Keratinocyte (primary cell): ENCODE data around the gene SF3A1. TPM values are rescaled to one million over a fixed set of nuclear protein-coding genes. Genes with fewer than 3 reads are reported as not detected.

Experiments used
- DNase-seq: peaks from one replicate; pipeline ENCODE4 v3.0.0-alpha.2; 2011; ENCODE audit warnings: low read depth, missing footprints, low spot score
- FAIRE-seq: peaks from 2 replicates; lab custom pipeline; 2011; peaks lifted over from hg19 to GRCh38; lab: Jason Lieb, UNC
- H2AFZ ChIP-seq: 2 replicates; pipeline ENCODE4 v1.6.0; 2012; ENCODE audit warnings: low read length, control low read depth, inconsistent platforms; ENCODE audit not compliant: control insufficient read depth
- H3K27ac ChIP-seq: 2 replicates; pipeline ENCODE4 v1.5.1; 2011; ENCODE audit warnings: low read length; ENCODE audit not compliant: control insufficient read depth, insufficient read depth
- H3K27me3 ChIP-seq: 3 replicates; pipeline ENCODE4 v1.6.0; 2011; ENCODE audit warnings: low read length; ENCODE audit not compliant: control insufficient read depth, insufficient read depth; ENCODE audit errors: extremely low read depth
- H3K36me3 ChIP-seq, 2 experiments: 2 replicates in 1 of 2; 3 replicates in 1 of 2; pipeline ENCODE4 v1.5.1; 2011; ENCODE audit warnings: low read length in 2 of 2, mild to moderate bottlenecking in 1 of 2; ENCODE audit not compliant: control insufficient read depth in 2 of 2, insufficient read depth in 2 of 2; ENCODE audit errors: extremely low read depth in 1 of 2
- H3K4me1 ChIP-seq: 3 replicates; pipeline ENCODE4 v1.5.1; 2011; ENCODE audit warnings: low read length; ENCODE audit not compliant: control insufficient read depth, insufficient read depth; ENCODE audit errors: extremely low read depth
- H3K4me2 ChIP-seq: 3 replicates; pipeline ENCODE4 v1.6.0; 2011; ENCODE audit warnings: low read depth, low read length; ENCODE audit not compliant: control insufficient read depth, insufficient read depth; ENCODE audit errors: extremely low read depth
- H3K4me3 ChIP-seq, 3 experiments: fragments of 200-600 bp in 1 of 3; sonication (generic) in 1 of 3; 2 replicates in 2 of 3; 3 replicates in 1 of 3; pipeline ENCODE4 v1.5.1; 2011 to 2016; ENCODE audit warnings: low read length in 3 of 3, mild to moderate bottlenecking in 3 of 3, control low read depth in 2 of 3, inconsistent platforms in 1 of 3, low read depth in 1 of 3, mixed read lengths in 1 of 3, mixed run types in 1 of 3, moderate library complexity in 1 of 3; ENCODE audit not compliant: control insufficient read depth in 2 of 3, insufficient read depth in 2 of 3; ENCODE audit errors: extremely low read depth in 1 of 3
- H3K79me2 ChIP-seq: 2 replicates; pipeline ENCODE4 v1.6.0; 2012; ENCODE audit warnings: low read length; ENCODE audit not compliant: control insufficient read depth, insufficient read depth
- H3K9ac ChIP-seq: 3 replicates; pipeline ENCODE4 v1.6.0; 2011; ENCODE audit warnings: low read length; ENCODE audit not compliant: control insufficient read depth, insufficient read depth; ENCODE audit errors: extremely low read depth
- H3K9me1 ChIP-seq: 3 replicates; pipeline ENCODE4 v1.6.0; 2011; ENCODE audit warnings: low read length; ENCODE audit not compliant: control insufficient read depth, insufficient read depth; ENCODE audit errors: extremely low read depth
- H3K9me3 ChIP-seq: 2 replicates; pipeline ENCODE4 v1.5.1; 2012; ENCODE audit warnings: low read depth, low read length; ENCODE audit not compliant: control insufficient read depth
- H4K20me1 ChIP-seq: 3 replicates; pipeline ENCODE4 v1.6.0; 2011; ENCODE audit warnings: low read length; ENCODE audit not compliant: control insufficient read depth, insufficient read depth; ENCODE audit errors: extremely low read depth
- CTCF ChIP-seq, 3 experiments: IDR thresholded peaks in 1 of 3; conservative IDR thresholded peaks in 1 of 3; optimal IDR thresholded peaks in 1 of 3; 2 replicates in 2 of 3; 3 replicates in 1 of 3; pipeline versions ENCODE3 to v1.5.1; 2011; ENCODE audit warnings: low read length in 3 of 3, mild to moderate bottlenecking in 3 of 3, moderate library complexity in 2 of 3, control low read depth in 1 of 3, inconsistent platforms in 1 of 3; ENCODE audit not compliant: insufficient read depth in 2 of 3; ENCODE audit errors: extremely low read depth in 1 of 3
- EZH2 ChIP-seq: IDR thresholded peaks from one replicate; pipeline ENCODE4 v1.6.1; 2012; ENCODE audit warnings: inconsistent platforms, mild to moderate bottlenecking, low read length, moderate library complexity
- dilution Hi-C: fragments of 300-500 bp; cut with MboI; formaldehyde crosslinking; loops from one replicate; pipeline ENCODE4 v1.7.0; 2020; ENCODE audit warnings: low sequenced_read_pairs; ENCODE audit not compliant: extremely low pct_ligation_motif_present
- polyA plus RNA-seq, 5 experiments: library from polyadenylated mRNA; depleted of rRNA in 3 of 5; stranded (reverse) in 3 of 5; stranded (forward) in 1 of 5; unstranded in 1 of 5; fragments of >200 nt; gene quantifications; 1 replicate in 1 of 5; 2 replicates in 3 of 5; 3 replicates in 1 of 5; pipeline versions ENCODE4 v1.2.1 to v1.2.3, GENCODE V29; 2011 to 2012; ENCODE audit warnings: missing spikeins in 2 of 5, low read depth in 1 of 5, low replicate concordance in 1 of 5

The SF3A1 gene
- polyA plus RNA-seq, 1 donor (not counting 4 experiments of a cell fraction or from before 2014, with no cell fraction given) = 34.2 TPM

- dilution Hi-C loops = no loop called here
- TF ChIP-seq CTCF (optimal IDR thresholded peaks at IDR 0.05 in 1 of 3, IDR thresholded peaks at IDR 0.05 in 1 of 3, conservative IDR thresholded peaks at IDR 0.05 in 1 of 3; ENCODE audit: extremely low read depth in 1 of 3, insufficient read depth in 2 of 3, low read length in 3 of 3) = no peak
- TF ChIP-seq EZH2 = no peak
- no peaks in the 10 kb centered on the region for H3K27me3 ChIP-seq
- no peak overlapping the region for H3K4me3 ChIP-seq
- H3K9me3 ChIP-seq = no peaks in the 10 kb centered on the region
- DNase-seq = no peak
- peaks cover 8% of the 10 kb centered on the region for H3K9me1 ChIP-seq
- no peak overlapping the region for H2AFZ ChIP-seq
- H3K27ac ChIP-seq = no peak overlapping the region
- H3K4me2 ChIP-seq = no peak overlapping the region
- H4K20me1 ChIP-seq = peaks cover 14% of the 10 kb centered on the region
- H3K36me3 ChIP-seq = peaks cover 20 to 24% of the 10 kb centered on the region in 2 experiments
- no peak for FAIRE-seq
- H3K4me1 ChIP-seq = peaks cover 48% of the 10 kb centered on the region
- H3K79me2 ChIP-seq = peaks cover 62% of the 10 kb centered on the region
- H3K9ac ChIP-seq = no peak overlapping the region
Observed at GRCh38 chr22:30315962-30316576, 40.6 kb downstream of the SF3A1 start.

GRCh38 chr22:30314915-30315314 is 41.8 kb downstream of the SF3A1 start:
- H3K9me3 ChIP-seq = no peaks in the 10 kb centered on the region
- no peaks in the 10 kb centered on the region for H3K27me3 ChIP-seq
- peaks cover 6% of the 10 kb centered on the region for H3K9me1 ChIP-seq
- peaks cover 14% of the 10 kb centered on the region for H4K20me1 ChIP-seq
- peak overlapping the region; percentile 18 for H3K27ac ChIP-seq
- no peak overlapping the region for H2AFZ ChIP-seq
- dilution Hi-C loops = no loop called here
- no peak overlapping the region for H3K4me3 ChIP-seq
- no peak for DNase-seq
- no peak for FAIRE-seq
- peaks cover 12 to 17% of the 10 kb centered on the region in 2 experiments for H3K36me3 ChIP-seq
- TF ChIP-seq EZH2 (no peak), CTCF (optimal IDR thresholded peaks at IDR 0.05 in 1 of 3, IDR thresholded peaks at IDR 0.05 in 1 of 3, conservative IDR thresholded peaks at IDR 0.05 in 1 of 3; ENCODE audit: extremely low read depth in 1 of 3, insufficient read depth in 2 of 3, low read length in 3 of 3) (no peak)
- peak overlapping the region; percentile 18 for H3K4me2 ChIP-seq
- no peak overlapping the region for H3K9ac ChIP-seq
- peaks cover 58% of the 10 kb centered on the region for H3K79me2 ChIP-seq
- H3K4me1 ChIP-seq = peaks cover 51% of the 10 kb centered on the region
